ENCODE data around the gene RBM19.

- no peak for TF ChIP-seq POLR2A (IDR thresholded peaks at IDR 0.05)
- no peak for TF ChIP-seq CTCF (IDR thresholded peaks at IDR 0.05)
Observed at GRCh38 chr12:113948151-113948914, 17.8 kb downstream of the RBM19 start.

All from lower leg skin (tissue), 3 donors.